Nucleus accumbens (tissue), 56 donors: ENCODE data around the gene SFRP2.
A peak's percentile ranks its signal among the peaks of the same experiment; 100 is the strongest.

ENCODE experiments used
- DNase-seq, 56 donors: peaks; one replicate each; lab custom pipeline; 2025; lab: John Stamatoyannopoulos, UW

Gene SFRP2

GRCh38 chr4:153798901-153799693, 10.2 kb upstream of the SFRP2 start:
- DNase-seq: no peak

GRCh38 chr4:153798420-153798819, 9.5 kb upstream of the SFRP2 start:
- no peak for DNase-seq

GRCh38 chr4:153794006-153794405, 5.1 kb upstream of the SFRP2 start:
- DNase-seq: no peak

- DNase-seq: no peak
Observed at GRCh38 chr4:153792618-153793247, 3.9 kb upstream of the SFRP2 start.

GRCh38 chr4:153791746-153792617, 3.1 kb upstream of the SFRP2 start:
- DNase-seq: peak in 35 of 56 donors; percentile 3 to 82 (median 26)

- DNase-seq: peak in 7 of 56 donors; percentile 3 to 18 (median 13)
Observed at GRCh38 chr4:153790962-153791551, 2.2 kb upstream of the SFRP2 start.

- no peak for DNase-seq
Observed at GRCh38 chr4:153790500-153790865, 1.6 kb upstream of the SFRP2 start.

GRCh38 chr4:153789741-153790499, 1.0 kb upstream of the SFRP2 start:
- DNase-seq: no peak

GRCh38 chr4:153788051-153788412, 851 bp downstream of the SFRP2 start:
- no peak for DNase-seq

- DNase-seq: no peak
Observed at GRCh38 chr4:153787575-153787974, 1.3 kb downstream of the SFRP2 start.

GRCh38 chr4:153787061-153787560, 1.8 kb downstream of the SFRP2 start:
- no peak for DNase-seq

- no peak for DNase-seq
Observed at GRCh38 chr4:153785910-153786721, 2.8 kb downstream of the SFRP2 start.

- no peak for DNase-seq
Observed at GRCh38 chr4:153784166-153784699, 4.7 kb downstream of the SFRP2 start.

- DNase-seq: no peak
Observed at GRCh38 chr4:153782581-153782980, 6.3 kb downstream of the SFRP2 start.

- no peak for DNase-seq
Observed at GRCh38 chr4:153781717-153782416, 7.0 kb downstream of the SFRP2 start.

GRCh38 chr4:153781280-153781679, 7.6 kb downstream of the SFRP2 start:
- no peak for DNase-seq

GRCh38 chr4:153780876-153781275, 8.0 kb downstream of the SFRP2 start:
- no peak for DNase-seq

- no peak for DNase-seq
Observed at GRCh38 chr4:153780221-153780620, 8.7 kb downstream of the SFRP2 start.
